Adrenal gland (tissue), 12 donors: ENCODE measurements around the gene TMEM43. TPM values are rescaled to one million over a fixed set of nuclear protein-coding genes. Genes with fewer than 3 reads are reported as not detected.
"Not testable (repeated sequence)": the region's sequence is repeated elsewhere in the genome, so short reads cannot be mapped to it uniquely, and the experiment has no call there.

ENCODE experiments used
- DNase-seq, 7 donors: peaks; one replicate each; pipeline ENCODE4 v3.0.0-alpha.2; 2019 to 2020
- H3K27ac ChIP-seq, 5 donors: fragments of 200-600 bp; sonication (generic) in 4 of 5; 1 replicate in 3 of 5; 2 replicates in 2 of 5; pipeline versions ENCODE4 v1.5.1 to v1.8.0; 2016 to 2020; ENCODE audit warnings: mild to moderate bottlenecking in 1 of 5
- H3K27me3 ChIP-seq: fragments of 200-600 bp; 2 replicates; pipeline ENCODE4 v1.8.0; 2021
- H3K36me3 ChIP-seq, 2 donors: fragments of 200-600 bp; replicated peaks in 1 of 2; 1 replicate in 1 of 2; 2 replicates in 1 of 2; pipeline versions ENCODE4 v1.5.1 to v1.8.0; 2018 to 2022
- H3K4me1 ChIP-seq, 2 donors: fragments of 200-600 bp; replicated peaks in 1 of 2; 1 replicate in 1 of 2; 2 replicates in 1 of 2; pipeline versions ENCODE4 v1.5.1 to v1.8.0; 2018 to 2021
- H3K4me3 ChIP-seq, 4 donors: fragments of 200-600 bp; sonication (generic) in 3 of 4; one replicate each; pipeline ENCODE4 v1.5.1; 2016 to 2018
- H3K9me3 ChIP-seq, 3 donors: fragments of 200-600 bp; sonication (generic) in 1 of 3; replicated peaks in 1 of 3; 1 replicate in 2 of 3; 2 replicates in 1 of 3; pipeline versions ENCODE4 v1.5.1 to v1.8.0; 2016 to 2021
- CTCF ChIP-seq, 6 experiments: fragments of 450-650 bp in 4 of 6; fragments of 200-600 bp in 2 of 6; sonication (generic) in 1 of 6; IDR thresholded peaks; 1 replicate in 5 of 6; 2 replicates in 1 of 6; pipeline versions ENCODE4 v1.5.1 to v1.8.0; 2016 to 2021; ENCODE audit warnings: antibody characterized with exemption in 6 of 6, mild to moderate bottlenecking in 2 of 6, moderate library complexity in 1 of 6
- POLR2A ChIP-seq, 2 donors: fragments of 450-650 bp; IDR thresholded peaks; one replicate each; pipeline ENCODE4 v1.6.1; 2017; ENCODE audit warnings: antibody characterized with exemption in 2 of 2, mild to moderate bottlenecking in 2 of 2, moderate library complexity in 1 of 2
- WGBS, 4 donors: extraction: QIAGEN DNeasy Blood & Tissue Kit in 2 of 4; methylation state at CpG; one replicate each; pipeline versions ENCODE4 v1.1.5 to v1.1.7; 2013 to 2017; 5-methylcytosine and 5-hydroxymethylcytosine counted together
- intact Hi-C, 2 donors: fragments of 100-400 bp; cut with DNase I; formaldehyde crosslinking; loops; one replicate each; pipeline versions ENCODE4 v1.14.1 to v1.15.0; 2022 to 2023
- polyA plus RNA-seq, 3 donors: library from polyadenylated mRNA; stranded (reverse); fragments of 200-250 nt in 2 of 3; fragments of 350-450 nt in 1 of 3; fragmentation: Illumina TruSeq in 1 of 3; extraction: RNeasy Lipid Tissue Mini Kit (QIAGEN cat#74804) in 1 of 3; gene quantifications; one replicate each; pipeline ENCODE4 v1.2.3, GENCODE V29; 2013 to 2014
- total RNA-seq, 9 donors: library from RNA; depleted of rRNA in 4 of 9; stranded (reverse); fragments of >200 nt in 4 of 9; fragments of 120-200 nt in 1 of 9; fragmentation: NEBNext Ultra II Directional in 1 of 9; extraction: Animal tissue kit (Norgen Biotek cat#: 25700) in 1 of 9; gene quantifications; one replicate each; pipeline versions ENCODE4 v1.1.0 to v1.2.4, GENCODE V29; 2013 to 2023
- donor health status: healthy with polysubstance abuse.
- donor health status: Bipolar disorder and iron deficiency.
- donor health status: DM: yes; HTN: yes; CAD: no.
- donor health status: DM: no; HTN: no; CAD: no.
- donor health status: DM: no; HTN: no; CAD: no.
- donor health status: DM: yes; HTN: yes; CAD: no.

TMEM43 gene
- total and polyA plus RNA-seq, 12 donors: 40.0 to 79.1 (median 56.5) TPM

GRCh38 chr3:14118400-14119381 lies 6.2 kb upstream of the TMEM43 start:
- TF ChIP-seq POLR2A (IDR thresholded peaks at IDR 0.05) (no peak), CTCF (IDR thresholded peaks at IDR 0.05) (no peak)
- H3K4me1 ChIP-seq: peaks cover 10 to 28% of the 10 kb centered on the region in 2 donors
- no peaks in the 10 kb centered on the region for H3K9me3 ChIP-seq
- WGBS, 4 donors: 45 to 73% (median 50%) methylated on average over 13 of the region's 13 CpGs
- no peak overlapping the region for H3K4me3 ChIP-seq
- peak overlapping the region; percentile 3 to 78 (median 52) for H3K27ac ChIP-seq
- H3K36me3 ChIP-seq: peaks cover 0 to 27% of the 10 kb centered on the region in 2 donors
- no peaks in the 10 kb centered on the region for H3K27me3 ChIP-seq
- DNase-seq: peak in 6 of 7 donors; percentile 54 to 77 (median 72)
- intact Hi-C loops: no loop called here

- H3K27me3 ChIP-seq: no peaks in the 10 kb centered on the region
- peaks cover 10 to 32% of the 10 kb centered on the region in 2 donors for H3K4me1 ChIP-seq
- intact Hi-C loops: loop anchor here in 1 of 2 donors (10.0 kb wide), 1 partner anchor 55 kb away; the partner anchor contains the start of genes LSM3 and XPC
- no peak for DNase-seq
- peak overlapping the region in 2 of 5 donors; percentile 52 to 78 for H3K27ac ChIP-seq
- 82 to 96% (median 91%) methylated on average over 2 of the region's 2 CpGs for WGBS, 4 donors
- no peak overlapping the region for H3K4me3 ChIP-seq
- H3K9me3 ChIP-seq: no peaks in the 10 kb centered on the region
- peaks cover 0 to 18% of the 10 kb centered on the region in 2 donors for H3K36me3 ChIP-seq
- no peak for TF ChIP-seq CTCF (IDR thresholded peaks at IDR 0.05)
These were observed 5.2 kb upstream of the TMEM43 start for GRCh38 chr3:14119651-14120050.

- peak in 1 of 7 donors; percentile 24 for DNase-seq
- intact Hi-C loops: loop anchor here in 1 of 2 donors (10.0 kb wide), 1 partner anchor 54 kb away; the partner anchor contains the start of genes LSM3 and XPC
- peaks cover 0 to 12% of the 10 kb centered on the region in 2 donors for H3K36me3 ChIP-seq
- H3K4me1 ChIP-seq: peaks cover 10 to 32% of the 10 kb centered on the region in 2 donors
- WGBS, 4 donors: 94 to 96% (median 95%) methylated on average over 11 of the region's 11 CpGs
- no peaks in the 10 kb centered on the region for H3K27me3 ChIP-seq
- TF ChIP-seq CTCF (IDR thresholded peaks at IDR 0.05): no peak
- TF ChIP-seq POLR2A (IDR thresholded peaks at IDR 0.05): no peak
- no peaks in the 10 kb centered on the region for H3K9me3 ChIP-seq
- H3K4me3 ChIP-seq: no peak overlapping the region
- H3K27ac ChIP-seq: no peak overlapping the region
These were observed 4.5 kb upstream of the TMEM43 start for GRCh38 chr3:14120111-14120920.

GRCh38 chr3:14120921-14121448 lies 3.9 kb upstream of the TMEM43 start:
- H3K36me3 ChIP-seq, H3K9me3 ChIP-seq, H3K4me3 ChIP-seq, H3K27ac ChIP-seq, DNase-seq, H3K27me3 ChIP-seq: not testable (repeated sequence)
- peaks cover 13 to 35% of the 10 kb centered on the region in 2 donors for H3K4me1 ChIP-seq
- intact Hi-C loops: loop anchor here in 1 of 2 donors (10.0 kb wide), 1 partner anchor 54 kb away; the partner anchor contains the start of genes LSM3 and XPC
- 96 to 100% (median 97%) methylated on average over 2 of the region's 2 CpGs for WGBS, 4 donors
